Superior temporal gyrus (tissue), 1 donor: ENCODE measurements around the gene CMPK2.
"Not testable (repeated sequence)": the region's sequence is repeated elsewhere in the genome, so short reads cannot be mapped to it uniquely, and the experiment has no call there.

Source experiments
- DNase-seq: peaks from one replicate; pipeline ENCODE4 v3.0.0-alpha.2; 2016; ENCODE audit errors: extremely low spot score

The CMPK2 gene

DNA sequence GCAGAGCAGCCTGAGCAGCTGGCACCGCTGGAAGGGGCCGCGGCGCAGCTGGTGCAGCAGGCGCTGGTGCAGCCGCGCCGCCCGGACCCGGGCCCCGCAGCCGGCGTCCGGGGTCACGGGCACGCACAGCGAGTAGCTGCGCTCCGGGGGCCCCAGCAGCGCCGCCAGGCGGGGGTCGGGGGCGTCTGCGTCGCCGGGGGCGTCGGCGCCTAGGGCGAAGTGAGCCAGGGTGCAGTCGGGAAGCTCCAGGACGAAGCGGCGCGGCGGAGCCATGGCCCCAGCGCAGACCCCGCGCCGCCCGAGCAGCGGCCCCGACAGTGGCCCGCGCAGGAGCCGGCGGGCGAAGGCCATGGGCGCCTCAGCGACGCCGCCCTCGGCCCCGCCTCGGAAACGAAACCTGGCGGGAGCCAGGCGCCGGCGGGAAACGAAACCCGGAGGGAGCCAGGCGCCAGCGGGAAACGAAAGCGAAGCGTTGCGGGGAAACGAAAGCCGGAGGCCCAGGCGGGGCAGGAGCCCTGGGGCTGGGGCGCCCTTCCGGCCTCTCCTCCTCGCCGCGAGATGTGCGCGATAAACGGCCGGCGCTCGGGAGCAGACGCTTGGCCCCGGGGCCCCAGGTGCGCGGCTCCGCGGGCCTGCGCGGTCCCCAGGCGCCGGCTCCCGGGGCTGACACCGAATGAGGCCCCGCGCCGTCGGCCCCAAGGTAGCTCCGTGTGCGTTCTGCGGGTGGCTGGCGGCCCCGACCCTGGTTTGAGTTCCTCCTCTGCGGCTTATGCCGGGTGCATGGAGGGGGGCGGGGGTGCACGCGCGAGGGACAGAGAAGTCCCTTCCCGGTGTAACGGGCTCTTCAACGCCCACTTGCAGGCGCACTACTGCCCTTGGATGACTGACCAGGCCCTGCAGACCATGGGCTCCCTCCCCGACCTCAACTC, at the start of gene CMPK2:
Gene CMPK2 (minus strand): TSS at position 562 of the 929 bp plus-strand sequence. CDS start 211 bp downstream, at position 351.
- peak; percentile 52 for DNase-seq

GRCh38 chr2:6915399-6915798, 49.7 kb upstream of the CMPK2 start:
- DNase-seq = peak; percentile 88

DNA sequence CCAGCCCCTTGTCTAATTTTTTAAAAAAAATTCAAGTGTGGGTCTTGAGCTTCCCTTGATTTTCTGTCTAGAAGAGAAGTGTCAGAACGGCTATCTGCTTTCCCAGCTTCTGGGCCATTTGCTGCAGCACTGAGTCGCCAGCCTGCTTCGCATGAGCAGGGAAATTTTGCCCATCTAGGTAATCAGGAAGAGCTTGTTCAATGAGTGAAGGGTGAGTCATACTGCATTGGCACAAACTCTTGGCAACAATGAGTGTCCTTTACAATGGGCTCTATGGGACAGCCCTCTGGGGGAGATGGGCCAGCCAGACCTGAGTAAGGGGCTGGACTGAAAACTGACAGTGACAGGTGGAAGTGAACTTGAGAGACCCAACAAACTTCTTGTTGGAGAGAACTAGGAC, 49.1 kb upstream of the CMPK2 start:
- no peak for DNase-seq

DNA sequence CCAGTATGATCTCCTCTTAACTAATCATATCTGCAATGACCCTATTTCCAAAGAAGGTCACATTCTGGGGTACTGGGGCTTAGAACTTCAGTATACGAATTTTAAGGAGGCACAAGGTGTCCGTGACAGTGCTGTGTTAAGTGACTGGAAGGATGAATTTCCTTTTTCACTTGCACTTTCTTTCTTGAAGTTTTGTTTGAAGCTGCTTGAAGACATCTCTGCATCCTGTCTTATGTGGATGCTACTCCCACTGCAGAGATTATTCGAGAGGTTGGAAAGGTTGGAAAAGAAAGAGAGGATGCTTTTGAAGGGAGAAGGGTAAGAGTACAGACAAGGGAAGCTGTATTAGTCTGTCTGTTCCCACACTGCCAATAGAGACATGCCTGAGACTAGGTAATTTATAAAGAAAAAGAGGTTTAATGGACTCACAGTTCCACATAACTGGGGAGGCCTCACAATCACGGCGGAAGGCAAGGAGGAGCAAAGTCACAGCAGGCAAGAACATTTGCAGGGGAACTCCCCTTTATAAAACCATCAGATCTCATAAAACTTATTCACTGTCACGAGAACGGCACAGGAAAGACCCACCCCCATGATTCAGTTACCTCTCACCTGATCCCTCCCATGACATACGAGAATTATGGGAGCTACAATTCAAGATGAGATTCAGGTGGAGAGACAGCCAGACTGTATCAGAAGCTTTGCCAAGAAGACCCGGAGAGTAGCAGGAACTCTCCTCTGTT, 47.9 kb upstream of the CMPK2 start:
- no peak for DNase-seq

DNA sequence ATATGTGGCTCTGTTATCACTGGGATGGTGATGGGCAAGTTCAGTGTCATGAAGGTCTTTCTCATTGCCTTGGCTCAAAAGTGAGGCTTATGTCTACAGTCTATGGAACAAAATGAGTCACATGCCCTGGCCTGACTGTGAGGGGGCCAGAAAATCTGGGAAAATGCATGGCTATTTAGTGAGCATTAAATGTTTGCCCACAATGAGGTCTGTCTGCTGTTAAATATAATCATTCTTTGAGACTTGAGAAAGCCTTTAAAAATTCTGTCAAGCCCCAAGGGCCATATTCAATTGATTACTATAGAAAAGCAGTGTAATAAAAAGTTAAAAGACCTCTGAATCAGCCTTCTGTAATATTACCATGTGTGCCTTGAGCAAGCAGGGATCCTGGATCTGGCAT, 46.0 kb upstream of the CMPK2 start:
- DNase-seq = no peak

- no peak for DNase-seq
Measured at GRCh38 chr2:6909431-6910385, 44.0 kb upstream of the CMPK2 start.

- no peak for DNase-seq
Measured at GRCh38 chr2:6908291-6908690, 42.6 kb upstream of the CMPK2 start.

- no peak for DNase-seq
Measured at GRCh38 chr2:6906165-6906741, 40.5 kb upstream of the CMPK2 start.

DNA sequence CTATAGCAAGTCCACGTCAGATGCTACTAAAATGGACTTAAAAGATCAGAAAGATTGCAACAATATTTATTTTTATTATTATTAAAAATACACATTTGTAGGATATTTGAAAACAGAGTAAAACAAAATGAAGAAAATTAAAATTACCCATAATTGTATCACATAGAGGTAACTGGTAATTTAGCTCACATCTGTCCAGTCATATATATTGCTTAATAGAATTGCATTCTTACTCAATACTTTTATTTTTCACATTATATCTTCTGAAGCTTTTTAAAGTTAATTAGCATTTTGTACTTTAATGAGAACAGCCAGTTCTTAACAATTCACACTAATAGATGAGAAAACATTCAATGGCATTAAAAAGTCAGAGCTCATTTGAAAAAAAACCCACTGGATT, 40.0 kb upstream of the CMPK2 start:
- DNase-seq = no peak

GRCh38 chr2:6902581-6902980, 36.9 kb upstream of the CMPK2 start:
- DNase-seq = not testable (repeated sequence)

GRCh38 chr2:6896930-6897759, 31.4 kb upstream of the CMPK2 start:
- DNase-seq = peak; percentile 90

GRCh38 chr2:6893876-6894482, 28.3 kb upstream of the CMPK2 start:
- no peak for DNase-seq

- no peak for DNase-seq
Measured at GRCh38 chr2:6888724-6889123, 23.0 kb upstream of the CMPK2 start.

- no peak for DNase-seq
Measured at GRCh38 chr2:6887751-6888192, 22.1 kb upstream of the CMPK2 start.

- DNase-seq = no peak
Measured at GRCh38 chr2:6885968-6886367, 20.3 kb upstream of the CMPK2 start.

GRCh38 chr2:6885551-6885950, 19.8 kb upstream of the CMPK2 start:
- no peak for DNase-seq

- no peak for DNase-seq
Measured at GRCh38 chr2:6883448-6884122, 17.9 kb upstream of the CMPK2 start.

- DNase-seq = no peak
Measured at GRCh38 chr2:6881516-6881915, 15.8 kb upstream of the CMPK2 start.

DNA sequence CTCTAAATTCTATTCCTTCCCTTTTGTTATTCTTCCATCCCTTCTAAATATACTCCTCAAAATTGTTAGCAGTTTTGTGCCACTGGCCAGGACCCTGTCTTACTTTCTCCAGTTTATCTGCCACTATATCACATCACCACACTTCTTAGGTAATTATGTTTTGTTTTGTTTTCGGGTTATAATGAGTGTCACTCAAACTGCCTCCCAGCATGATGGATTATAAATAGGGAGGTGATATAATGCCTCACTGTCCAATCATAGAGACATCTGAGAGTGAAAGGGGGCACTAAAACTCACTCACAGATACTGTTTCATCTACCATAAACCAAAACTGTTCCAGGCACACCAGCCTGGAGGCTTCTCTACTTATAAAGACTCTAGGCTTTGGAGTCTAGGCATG, 15.3 kb upstream of the CMPK2 start:
- DNase-seq = no peak
